Measurements from ENCODE around the gene FGF12.

Gene FGF12

GRCh38 chr3:192367616-192368015 is 359.7 kb downstream of the FGF12 start:
- Histone ChIP-seq H3K27me3 (replicated peaks; ENCODE audit: control insufficient read depth, insufficient read depth, low read length) (peaks cover 14% of the 10 kb centered on the region), H3K9me3 (ENCODE audit: control insufficient read depth, low read length) (no peaks in the 10 kb centered on the region), H3K9ac (ENCODE audit: low read length) (no peak overlapping the region), H3K4me3 (ENCODE audit: low read length) (no peak overlapping the region), H3K4me1 (ENCODE audit: control insufficient read depth, insufficient read depth, low read length) (no peaks in the 10 kb centered on the region), H3K36me3 (ENCODE audit: control insufficient read depth, insufficient read depth, low read length, severe bottlenecking) (no peaks in the 10 kb centered on the region)
- no peak for DNase-seq (ENCODE audit: low read depth)

GRCh38 chr3:192366916-192367315 is 360.4 kb downstream of the FGF12 start:
- no peak overlapping the region for H3K4me3 ChIP-seq (ENCODE audit: low read length)
- H3K27me3 ChIP-seq (replicated peaks; ENCODE audit: control insufficient read depth, insufficient read depth, low read length): peaks cover 14% of the 10 kb centered on the region
- H3K4me1 ChIP-seq (ENCODE audit: control insufficient read depth, insufficient read depth, low read length): no peaks in the 10 kb centered on the region
- DNase-seq (ENCODE audit: low read depth): no peak
- no peak overlapping the region for H3K9ac ChIP-seq (ENCODE audit: low read length)
- H3K9me3 ChIP-seq (ENCODE audit: control insufficient read depth, low read length): no peaks in the 10 kb centered on the region
- H3K36me3 ChIP-seq (ENCODE audit: control insufficient read depth, insufficient read depth, low read length, severe bottlenecking): no peaks in the 10 kb centered on the region

DNA sequence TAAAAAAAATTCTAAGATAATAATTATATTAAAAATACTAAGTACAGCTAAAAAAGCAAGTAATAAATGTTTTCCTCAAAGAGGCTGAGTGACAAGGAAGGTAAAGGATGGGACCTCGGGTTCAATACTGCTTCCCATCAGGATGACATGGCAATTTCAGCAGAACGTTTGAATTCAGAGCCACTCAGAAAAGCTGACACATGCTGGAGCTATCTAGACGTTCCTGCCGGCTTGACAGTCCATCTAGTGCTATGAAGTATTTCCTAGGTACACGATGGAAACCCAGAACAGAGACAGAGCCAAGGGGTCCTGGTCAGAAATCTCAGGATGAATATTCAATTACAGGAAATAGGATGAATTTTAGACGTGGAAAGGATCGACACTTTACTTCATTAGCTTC is 361.8 kb downstream of the FGF12 start:
- no peaks in the 10 kb centered on the region for H3K36me3 ChIP-seq (ENCODE audit: control insufficient read depth, insufficient read depth, low read length, severe bottlenecking)
- H3K9me3 ChIP-seq (ENCODE audit: control insufficient read depth, low read length): no peaks in the 10 kb centered on the region
- no peak for DNase-seq (ENCODE audit: low read depth)
- no peaks in the 10 kb centered on the region for H3K4me1 ChIP-seq (ENCODE audit: control insufficient read depth, insufficient read depth, low read length)
- H3K4me3 ChIP-seq (ENCODE audit: low read length): no peak overlapping the region
- H3K9ac ChIP-seq (ENCODE audit: low read length): no peak overlapping the region
- H3K27me3 ChIP-seq (replicated peaks; ENCODE audit: control insufficient read depth, insufficient read depth, low read length): peaks cover 7% of the 10 kb centered on the region

DNA sequence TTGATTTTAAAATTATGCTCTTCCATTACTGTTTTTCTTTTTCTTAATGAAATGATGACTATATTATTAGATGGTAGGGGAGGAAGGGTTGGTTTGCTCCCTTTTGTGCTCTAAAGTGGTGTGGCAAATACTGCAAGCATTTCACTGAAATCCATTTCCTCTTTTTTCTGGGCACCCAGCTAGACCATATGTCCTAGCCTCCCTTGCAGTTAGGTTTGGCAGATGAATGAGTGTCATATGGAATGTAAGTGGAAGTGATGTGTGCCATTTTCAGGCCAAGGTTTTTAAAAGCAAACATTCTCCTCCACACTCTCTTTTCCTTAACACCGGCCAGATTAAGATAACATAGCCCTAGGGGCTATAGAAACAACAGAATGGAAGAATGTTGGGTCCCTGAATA is 363.0 kb downstream of the FGF12 start:
- DNase-seq (ENCODE audit: low read depth): no peak
- no peaks in the 10 kb centered on the region for H3K4me1 ChIP-seq (ENCODE audit: control insufficient read depth, insufficient read depth, low read length)
- H3K27me3 ChIP-seq (replicated peaks; ENCODE audit: control insufficient read depth, insufficient read depth, low read length): peaks cover 6% of the 10 kb centered on the region
- no peak overlapping the region for H3K4me3 ChIP-seq (ENCODE audit: low read length)
- H3K9ac ChIP-seq (ENCODE audit: low read length): no peak overlapping the region
- H3K9me3 ChIP-seq (ENCODE audit: control insufficient read depth, low read length): no peaks in the 10 kb centered on the region
- H3K36me3 ChIP-seq (ENCODE audit: control insufficient read depth, insufficient read depth, low read length, severe bottlenecking): no peaks in the 10 kb centered on the region

DNA sequence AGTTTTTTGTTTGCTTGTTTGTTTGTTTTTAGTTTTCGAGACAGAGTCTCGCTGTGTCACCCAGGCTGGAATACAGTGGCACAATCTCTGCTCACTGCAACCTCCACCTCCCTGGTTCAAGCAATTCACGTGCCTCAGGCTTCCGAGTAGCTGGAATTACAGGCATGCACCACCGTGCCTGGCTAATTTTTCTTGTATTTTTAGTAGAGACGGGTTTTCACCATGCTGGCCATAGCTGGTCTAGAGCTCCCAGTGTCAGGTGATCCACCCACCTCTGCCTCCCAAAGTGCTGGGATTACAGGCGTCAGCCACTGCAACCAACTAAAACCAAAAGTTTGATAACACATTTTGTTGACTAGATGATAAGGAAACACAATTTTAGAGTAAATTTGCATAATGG is 372.7 kb downstream of the FGF12 start:
- Histone ChIP-seq H3K4me3 (ENCODE audit: low read length) (no peak overlapping the region), H3K4me1 (ENCODE audit: control insufficient read depth, insufficient read depth, low read length) (no peaks in the 10 kb centered on the region), H3K9me3 (ENCODE audit: control insufficient read depth, low read length) (no peaks in the 10 kb centered on the region), H3K9ac (ENCODE audit: low read length) (no peak overlapping the region), H3K36me3 (ENCODE audit: control insufficient read depth, insufficient read depth, low read length, severe bottlenecking) (no peaks in the 10 kb centered on the region), H3K27me3 (replicated peaks; ENCODE audit: control insufficient read depth, insufficient read depth, low read length) (no peaks in the 10 kb centered on the region)
- DNase-seq (ENCODE audit: low read depth): no peak

- Histone ChIP-seq H3K4me3 (ENCODE audit: low read length) (no peak overlapping the region), H3K9ac (ENCODE audit: low read length) (no peak overlapping the region), H3K27me3 (replicated peaks; ENCODE audit: control insufficient read depth, insufficient read depth, low read length) (no peaks in the 10 kb centered on the region), H3K36me3 (ENCODE audit: control insufficient read depth, insufficient read depth, low read length, severe bottlenecking) (no peaks in the 10 kb centered on the region), H3K4me1 (ENCODE audit: control insufficient read depth, insufficient read depth, low read length) (no peaks in the 10 kb centered on the region), H3K9me3 (ENCODE audit: control insufficient read depth, low read length) (no peaks in the 10 kb centered on the region)
- no peak for DNase-seq (ENCODE audit: low read depth)
Measured at GRCh38 chr3:192352142-192352541, 375.2 kb downstream of the FGF12 start.

DNA sequence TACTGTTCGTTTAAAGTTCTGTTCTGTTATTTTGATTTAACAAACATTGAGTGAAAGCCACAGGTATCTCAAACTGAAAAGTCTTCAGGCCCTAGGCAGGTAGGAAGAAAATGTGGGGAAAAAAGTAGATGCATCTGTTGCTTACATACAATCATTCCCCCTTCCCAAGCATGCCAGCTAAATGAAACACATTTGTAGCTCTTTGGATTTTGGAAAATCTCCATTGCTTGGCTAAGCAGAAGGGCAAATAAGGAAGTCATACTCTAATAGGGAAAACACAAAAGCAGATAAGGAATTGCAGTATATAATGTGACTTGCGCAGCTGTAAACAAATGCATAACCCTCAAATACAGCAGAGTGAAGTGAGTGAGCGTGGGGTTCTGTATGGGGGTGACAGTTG is 375.9 kb downstream of the FGF12 start:
- no peaks in the 10 kb centered on the region for H3K36me3 ChIP-seq (ENCODE audit: control insufficient read depth, insufficient read depth, low read length, severe bottlenecking)
- no peak overlapping the region for H3K4me3 ChIP-seq (ENCODE audit: low read length)
- H3K9ac ChIP-seq (ENCODE audit: low read length): no peak overlapping the region
- H3K27me3 ChIP-seq (replicated peaks; ENCODE audit: control insufficient read depth, insufficient read depth, low read length): no peaks in the 10 kb centered on the region
- no peaks in the 10 kb centered on the region for H3K9me3 ChIP-seq (ENCODE audit: control insufficient read depth, low read length)
- no peaks in the 10 kb centered on the region for H3K4me1 ChIP-seq (ENCODE audit: control insufficient read depth, insufficient read depth, low read length)
- DNase-seq (ENCODE audit: low read depth): no peak

GRCh38 chr3:192340031-192340430 is 387.3 kb downstream of the FGF12 start:
- no peaks in the 10 kb centered on the region for H3K4me1 ChIP-seq (ENCODE audit: control insufficient read depth, insufficient read depth, low read length)
- no peaks in the 10 kb centered on the region for H3K27me3 ChIP-seq (replicated peaks; ENCODE audit: control insufficient read depth, insufficient read depth, low read length)
- H3K36me3 ChIP-seq (ENCODE audit: control insufficient read depth, insufficient read depth, low read length, severe bottlenecking): no peaks in the 10 kb centered on the region

GRCh38 chr3:192339214-192339613 is 388.1 kb downstream of the FGF12 start:
- H3K36me3 ChIP-seq (ENCODE audit: control insufficient read depth, insufficient read depth, low read length, severe bottlenecking): no peaks in the 10 kb centered on the region

More at GRCh38 chr3:192340031-192340430, 387.3 kb downstream of the FGF12 start:
- DNase-seq (ENCODE audit: low read depth): no peak
- Histone ChIP-seq H3K9me3 (ENCODE audit: control insufficient read depth, low read length) (no peaks in the 10 kb centered on the region), H3K4me3 (ENCODE audit: low read length) (no peak overlapping the region), H3K9ac (ENCODE audit: low read length) (no peak overlapping the region)

GRCh38 chr3:192336286-192336685 is 391.1 kb downstream of the FGF12 start:
- H3K9me3 ChIP-seq (ENCODE audit: control insufficient read depth, low read length): no peaks in the 10 kb centered on the region
- no peaks in the 10 kb centered on the region for H3K27me3 ChIP-seq (replicated peaks; ENCODE audit: control insufficient read depth, insufficient read depth, low read length)
- no peak overlapping the region for H3K9ac ChIP-seq (ENCODE audit: low read length)
- no peak overlapping the region for H3K4me3 ChIP-seq (ENCODE audit: low read length)
- no peaks in the 10 kb centered on the region for H3K36me3 ChIP-seq (ENCODE audit: control insufficient read depth, insufficient read depth, low read length, severe bottlenecking)
- H3K4me1 ChIP-seq (ENCODE audit: control insufficient read depth, insufficient read depth, low read length): no peaks in the 10 kb centered on the region
- no peak for DNase-seq (ENCODE audit: low read depth)

More at GRCh38 chr3:192339214-192339613, 388.1 kb downstream of the FGF12 start:
- no peaks in the 10 kb centered on the region for H3K4me1 ChIP-seq (ENCODE audit: control insufficient read depth, insufficient read depth, low read length)
- H3K27me3 ChIP-seq (replicated peaks; ENCODE audit: control insufficient read depth, insufficient read depth, low read length): no peaks in the 10 kb centered on the region
- DNase-seq (ENCODE audit: low read depth): no peak
- H3K4me3 ChIP-seq (ENCODE audit: low read length): no peak overlapping the region
- no peak overlapping the region for H3K9ac ChIP-seq (ENCODE audit: low read length)
- no peaks in the 10 kb centered on the region for H3K9me3 ChIP-seq (ENCODE audit: control insufficient read depth, low read length)

- Histone ChIP-seq H3K9ac (ENCODE audit: low read length) (no peak overlapping the region), H3K4me1 (ENCODE audit: control insufficient read depth, insufficient read depth, low read length) (no peaks in the 10 kb centered on the region), H3K27me3 (replicated peaks; ENCODE audit: control insufficient read depth, insufficient read depth, low read length) (no peaks in the 10 kb centered on the region), H3K9me3 (ENCODE audit: control insufficient read depth, low read length) (no peaks in the 10 kb centered on the region), H3K36me3 (ENCODE audit: control insufficient read depth, insufficient read depth, low read length, severe bottlenecking) (no peaks in the 10 kb centered on the region), H3K4me3 (ENCODE audit: low read length) (no peak overlapping the region)
- DNase-seq (ENCODE audit: low read depth): no peak
Measured at GRCh38 chr3:192332386-192333291, 394.7 kb downstream of the FGF12 start.
